ENCODE data around the gene LCMT1.

GRCh38 chr16:25177512-25177830 lies 65.9 kb downstream of the LCMT1 start:
- TF ChIP-seq POLR2AphosphoS5 (IDR thresholded peaks at IDR 0.05), result no peak
- TF ChIP-seq CTCF (IDR thresholded peaks at IDR 0.05), result no peak
- no peak for TF ChIP-seq POLR2A (IDR thresholded peaks at IDR 0.05)

All from breast epithelium (tissue), 3 donors.